ENCODE data around the gene NPM1.
"Not testable (repeated sequence)": the region's sequence is repeated elsewhere in the genome, so short reads cannot be mapped to it uniquely, and the experiment has no call there.

Gene NPM1

DNA sequence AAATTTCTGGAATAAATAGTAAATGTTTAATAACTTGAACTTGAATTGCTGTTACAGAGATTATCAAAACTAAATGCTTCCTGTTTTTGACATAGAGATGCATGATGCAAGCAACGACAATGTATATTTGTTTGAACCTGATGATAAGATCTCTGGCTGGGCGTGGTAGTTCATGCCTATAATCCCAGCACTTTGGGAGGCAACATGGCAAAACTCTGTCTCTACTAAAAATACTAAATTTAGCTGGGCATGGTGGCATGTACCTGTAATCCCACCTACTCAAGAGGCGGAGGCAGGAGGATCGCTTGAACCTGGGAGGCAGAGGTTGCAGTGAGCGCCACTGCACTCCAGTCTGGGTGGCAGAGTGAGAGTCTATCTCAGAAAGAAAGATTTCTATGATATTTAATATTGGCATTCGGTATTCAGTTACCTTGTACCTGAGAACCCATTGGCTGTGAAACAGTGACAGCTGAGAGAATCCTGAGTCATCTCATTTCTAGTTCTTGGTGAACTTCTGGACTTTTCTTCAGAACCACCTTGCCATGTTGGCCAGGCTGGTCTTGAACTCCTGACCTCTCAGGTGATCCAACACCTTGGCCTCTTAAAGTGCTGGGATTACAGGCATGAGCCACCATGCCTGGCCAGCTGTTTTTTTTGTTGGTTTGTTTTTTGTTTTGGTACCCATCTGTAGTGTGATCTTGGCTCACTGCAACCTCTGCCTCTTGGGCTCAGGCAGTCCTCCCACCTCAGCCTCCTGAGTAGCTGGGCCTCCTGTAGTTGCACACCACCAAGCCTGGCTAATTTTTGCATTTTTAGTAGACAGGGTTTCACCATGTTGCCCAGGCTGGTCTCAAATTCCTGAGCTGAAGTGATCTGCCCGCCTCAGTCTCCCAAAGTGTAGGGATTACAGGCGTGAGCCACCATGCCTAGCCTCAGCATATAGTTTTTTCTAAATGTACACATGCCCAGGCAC, 21.8 kb downstream of the NPM1 start:
- ATAC-seq (replicated peaks), result no peak
- H3K9me3 Mint-ChIP-seq, result no peaks in the 10 kb centered on the region
- peaks cover 96% of the 10 kb centered on the region for H3K36me3 Mint-ChIP-seq (ENCODE audit: insufficient read depth)
- no peaks in the 10 kb centered on the region for H3K27me3 Mint-ChIP-seq
- H3K4me1 Mint-ChIP-seq (ENCODE audit: low read depth in 2 of 2), result peaks cover 15 to 32% of the 10 kb centered on the region in 2 donors
- DNase-seq, result no peak
- peak overlapping the region in 1 of 2 donors; percentile 31 for H3K27ac Mint-ChIP-seq
- no peak overlapping the region for H3K4me3 Mint-ChIP-seq

DNA sequence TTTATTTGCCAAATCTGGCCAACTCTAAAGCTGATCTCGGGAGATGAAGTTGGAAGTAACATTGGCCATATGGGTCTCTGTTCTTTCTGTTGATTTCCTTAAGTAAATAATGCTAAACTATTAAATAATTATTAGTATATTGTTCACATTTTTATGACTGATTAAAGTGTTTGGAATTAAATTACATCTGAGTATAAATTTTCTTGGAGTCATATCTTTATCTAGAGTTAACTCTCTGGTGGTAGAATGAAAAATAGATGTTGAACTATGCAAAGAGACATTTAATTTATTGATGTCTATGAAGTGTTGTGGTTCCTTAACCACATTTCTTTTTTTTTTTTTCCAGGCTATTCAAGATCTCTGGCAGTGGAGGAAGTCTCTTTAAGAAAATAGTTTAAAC, 22.5 kb downstream of the NPM1 start:
- H3K27ac Mint-ChIP-seq, result no peak overlapping the region
- peaks cover 94% of the 10 kb centered on the region for H3K36me3 Mint-ChIP-seq (ENCODE audit: insufficient read depth)
- H3K4me3 Mint-ChIP-seq, result no peak overlapping the region
- ATAC-seq (replicated peaks), result no peak
- no peaks in the 10 kb centered on the region for H3K9me3 Mint-ChIP-seq
- no peaks in the 10 kb centered on the region for H3K27me3 Mint-ChIP-seq
- DNase-seq, result no peak
- H3K4me1 Mint-ChIP-seq (ENCODE audit: low read depth in 2 of 2), result peaks cover 15 to 28% of the 10 kb centered on the region in 2 donors

DNA sequence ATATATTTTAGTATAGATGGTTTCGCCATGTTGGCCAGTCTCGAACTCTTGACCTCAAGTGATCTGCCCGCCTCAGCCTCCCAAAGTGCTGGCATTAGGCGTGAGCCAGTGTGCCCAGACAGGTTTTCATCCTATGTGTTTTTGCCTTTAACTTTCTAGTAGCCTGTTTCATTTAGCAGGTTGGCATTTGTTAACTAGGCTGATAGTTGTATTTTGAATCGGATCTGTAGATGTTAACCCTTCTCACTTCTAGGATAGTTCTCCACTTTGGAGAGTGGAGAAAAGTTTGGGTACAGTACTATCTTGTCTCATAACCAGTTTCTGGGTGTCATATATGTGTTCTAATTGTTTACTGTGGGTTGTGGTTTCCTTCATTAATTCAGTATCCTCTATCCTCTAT, 24.5 kb downstream of the NPM1 start:
- Mint-ChIP-seq H3K4me3 (no peak overlapping the region), H3K27me3 (no peaks in the 10 kb centered on the region)

DNA sequence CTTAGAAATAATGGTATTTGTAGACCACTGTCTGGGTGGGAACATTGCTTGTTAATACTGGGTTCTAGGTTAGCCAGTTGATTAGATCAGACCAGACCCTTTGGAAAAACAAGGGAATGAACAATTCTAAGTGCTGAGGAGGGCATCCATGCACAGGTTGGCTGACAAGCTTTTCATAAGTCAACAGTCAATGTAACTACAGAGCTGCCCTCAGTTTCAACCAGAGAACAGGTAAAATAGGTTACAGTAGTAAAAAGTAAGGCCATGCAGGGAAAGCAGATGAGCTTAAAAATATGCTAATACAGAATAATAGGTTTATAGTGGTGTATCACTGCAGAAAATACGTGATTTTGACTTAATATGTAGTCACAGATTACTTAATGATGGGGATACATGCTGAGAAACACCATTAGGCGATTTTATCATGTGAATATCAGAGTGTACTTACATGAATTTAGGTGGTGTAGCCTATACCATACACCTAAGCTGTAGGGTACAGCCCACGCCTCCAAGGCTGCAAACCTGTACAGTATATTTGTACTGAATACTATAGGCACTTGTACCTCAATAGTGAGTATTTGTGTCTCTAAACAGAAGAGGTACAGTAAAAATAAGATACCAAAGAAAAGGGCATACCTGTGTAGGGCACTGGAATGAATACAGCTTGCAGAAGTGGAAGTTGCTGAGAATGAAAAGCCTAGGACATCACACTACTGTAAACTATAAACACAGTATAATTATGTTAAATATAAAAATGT, 25.7 kb downstream of the NPM1 start:
- peaks cover 72% of the 10 kb centered on the region for H3K36me3 Mint-ChIP-seq (ENCODE audit: insufficient read depth)

More for the DNA sequence above, 24.5 kb downstream of the NPM1 start:
- peaks cover 84% of the 10 kb centered on the region for H3K36me3 Mint-ChIP-seq (ENCODE audit: insufficient read depth)
- H3K9me3 Mint-ChIP-seq, result no peaks in the 10 kb centered on the region
- no peak for DNase-seq
- peaks cover 6 to 14% of the 10 kb centered on the region in 2 donors for H3K4me1 Mint-ChIP-seq (ENCODE audit: low read depth in 2 of 2)
- ATAC-seq (replicated peaks), result no peak
- peak overlapping the region in 1 of 2 donors; percentile 38 for H3K27ac Mint-ChIP-seq

DNA sequence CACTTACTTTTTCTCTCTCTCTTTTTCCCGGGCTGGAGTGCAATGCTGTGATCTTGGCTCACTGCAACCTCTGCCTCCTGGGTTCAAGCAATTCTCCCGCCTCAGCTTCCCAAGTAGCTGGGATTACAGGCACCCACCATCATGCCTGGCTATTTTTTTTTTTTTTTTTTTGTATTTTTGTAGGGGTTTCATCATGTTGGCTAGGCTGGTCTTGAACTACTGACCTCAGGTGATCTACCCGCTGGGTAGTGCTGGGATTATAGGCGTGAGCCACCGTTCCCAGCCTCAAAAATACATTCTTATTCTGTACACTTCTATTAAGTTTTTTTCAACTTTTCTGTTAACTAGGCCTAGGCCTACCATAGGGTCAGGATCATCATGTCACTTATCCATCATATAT, 26.3 kb downstream of the NPM1 start:
- H3K36me3 Mint-ChIP-seq (ENCODE audit: insufficient read depth), result peaks cover 71% of the 10 kb centered on the region
- ATAC-seq (replicated peaks); H3K9me3 Mint-ChIP-seq; H3K27me3 Mint-ChIP-seq; H3K4me1 Mint-ChIP-seq (ENCODE audit: low read depth in 2 of 2); H3K4me3 Mint-ChIP-seq; H3K27ac Mint-ChIP-seq; DNase-seq: not testable (repeated sequence)

More for the DNA sequence above, 25.7 kb downstream of the NPM1 start:
- H3K27me3 Mint-ChIP-seq, result no peaks in the 10 kb centered on the region
- peak; percentile 18 for ATAC-seq (replicated peaks)
- DNase-seq, result no peak
- peaks cover 3 to 8% of the 10 kb centered on the region in 2 donors for H3K4me1 Mint-ChIP-seq (ENCODE audit: low read depth in 2 of 2)
- no peaks in the 10 kb centered on the region for H3K9me3 Mint-ChIP-seq
- no peak overlapping the region for H3K27ac Mint-ChIP-seq
- H3K4me3 Mint-ChIP-seq, result no peak overlapping the region

DNA sequence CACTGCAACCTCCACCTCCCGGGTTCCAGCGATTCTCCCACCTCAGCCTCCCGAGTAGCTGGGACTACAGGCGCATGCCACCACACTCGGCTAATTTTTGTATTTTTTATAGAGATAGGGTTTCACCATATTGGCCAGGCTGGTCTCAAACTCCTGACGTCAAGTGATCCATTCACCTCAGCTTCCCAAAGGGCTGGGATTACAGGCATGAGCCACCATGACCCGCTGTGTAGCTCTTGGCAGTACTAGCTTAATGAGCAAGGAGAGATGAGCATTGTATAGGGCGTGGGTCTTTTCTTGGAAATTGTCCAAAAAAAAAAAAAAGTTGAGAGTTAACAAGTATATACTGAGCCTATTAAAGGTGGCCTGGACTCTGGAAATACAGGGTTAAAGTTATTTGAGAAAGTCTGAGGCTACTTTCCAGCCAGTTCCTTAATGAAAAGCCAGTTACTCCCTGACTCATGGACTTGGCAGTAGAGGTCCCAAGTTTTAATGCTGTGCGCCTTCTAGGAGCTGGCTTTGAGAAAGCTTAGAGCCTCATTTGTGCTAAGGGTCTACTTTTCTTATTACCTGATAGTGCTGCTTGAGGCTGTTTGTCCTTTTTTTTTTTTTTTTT, 27.6 kb downstream of the NPM1 start:
- no peak for DNase-seq
- Mint-ChIP-seq H3K4me3 (no peak overlapping the region), H3K4me1 (ENCODE audit: low read depth in 2 of 2) (peaks cover 5 to 9% of the 10 kb centered on the region in 2 donors)

DNA sequence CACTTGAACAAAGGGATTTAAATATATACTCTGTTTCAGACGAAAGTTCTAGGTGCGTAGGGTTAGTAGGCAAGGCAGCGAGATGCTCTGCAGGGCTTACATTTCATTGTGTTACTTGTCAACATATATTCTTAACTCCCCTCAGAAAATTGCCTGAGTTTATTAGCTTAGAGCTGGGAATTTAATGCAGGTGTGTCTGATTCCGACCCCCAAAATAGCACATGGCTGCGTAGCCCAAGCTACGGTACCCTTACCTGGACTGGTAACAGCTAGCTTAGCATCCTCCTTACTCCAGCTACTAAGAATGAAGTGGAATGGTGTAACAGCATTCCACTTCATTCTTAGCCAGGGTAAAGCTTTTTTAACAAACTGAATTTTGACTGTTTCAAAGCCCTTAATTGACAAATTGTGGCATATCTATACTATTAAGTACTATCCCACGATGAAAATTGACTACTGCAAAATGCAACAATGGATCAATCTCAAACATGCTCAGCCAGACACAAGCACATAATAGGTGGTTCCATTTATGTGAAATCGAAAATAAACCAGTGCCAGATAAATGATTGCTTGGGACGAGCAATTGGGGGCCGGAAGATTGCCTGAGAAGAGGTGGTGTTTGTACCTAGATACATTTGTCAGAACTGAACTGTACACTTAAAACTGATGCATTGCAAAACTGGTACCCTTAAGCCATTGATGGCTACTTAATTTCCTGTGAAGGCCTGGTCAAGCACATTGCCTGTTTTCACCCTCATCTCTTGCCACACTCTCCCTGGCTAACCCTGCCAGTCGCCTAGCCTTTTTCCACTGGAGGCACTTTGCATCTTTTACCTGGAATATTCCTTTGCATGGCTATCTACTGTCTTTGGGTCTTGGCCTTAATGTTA, 28.8 kb downstream of the NPM1 start:
- no peak for ATAC-seq (replicated peaks)
- Mint-ChIP-seq H3K4me1 (ENCODE audit: low read depth in 2 of 2) (peaks cover 5 to 6% of the 10 kb centered on the region in 2 donors), H3K9me3 (no peaks in the 10 kb centered on the region), H3K4me3 (no peak overlapping the region), H3K27me3 (peaks cover 7 to 10% of the 10 kb centered on the region in 2 donors), H3K36me3 (ENCODE audit: insufficient read depth) (peaks cover 49% of the 10 kb centered on the region), H3K27ac (no peak overlapping the region)
- DNase-seq, result no peak

More for the DNA sequence above, 27.6 kb downstream of the NPM1 start:
- H3K27ac Mint-ChIP-seq, result peak overlapping the region in 1 of 2 donors; percentile 49
- peaks cover 59% of the 10 kb centered on the region for H3K36me3 Mint-ChIP-seq (ENCODE audit: insufficient read depth)
- no peaks in the 10 kb centered on the region for H3K27me3 Mint-ChIP-seq
- ATAC-seq (replicated peaks), result no peak
- no peaks in the 10 kb centered on the region for H3K9me3 Mint-ChIP-seq

DNA sequence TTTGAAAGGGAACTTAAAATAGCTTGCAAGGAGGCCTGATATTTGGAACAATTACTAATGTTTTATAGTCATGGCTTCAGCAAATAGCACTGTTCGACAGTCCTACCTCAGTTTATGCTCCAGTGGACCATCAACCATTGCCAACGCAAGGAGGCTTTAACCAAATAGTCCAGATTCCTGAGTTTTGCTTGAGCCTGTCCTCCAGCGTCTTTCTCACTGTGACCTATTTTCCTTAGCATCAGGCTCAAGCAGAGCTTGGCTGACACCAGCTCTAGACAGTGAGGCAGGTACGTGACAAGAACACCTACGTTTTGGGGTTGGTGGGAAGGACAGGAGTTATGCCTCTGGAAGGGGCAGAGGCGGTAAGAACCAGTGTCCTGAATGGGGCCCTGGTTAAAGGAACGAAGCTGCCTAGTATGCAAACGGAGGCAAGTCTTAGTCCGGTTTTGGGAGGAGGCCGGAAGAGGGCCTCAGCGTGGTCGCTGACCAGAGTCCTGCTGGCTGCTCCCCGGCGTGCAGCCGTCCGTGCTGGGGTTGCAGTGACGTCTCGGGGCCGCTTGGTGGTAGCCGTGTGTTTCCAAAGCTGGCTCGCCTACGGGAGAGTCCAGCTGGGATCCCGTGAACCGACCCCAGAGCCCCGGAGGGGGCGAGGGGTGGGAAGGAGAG, 30.8 kb downstream of the NPM1 start:
- H3K27ac Mint-ChIP-seq, result no peak overlapping the region
- peaks cover 34% of the 10 kb centered on the region for H3K36me3 Mint-ChIP-seq (ENCODE audit: insufficient read depth)
- H3K9me3 Mint-ChIP-seq, result no peaks in the 10 kb centered on the region
- peaks cover 5 to 6% of the 10 kb centered on the region in 2 donors for H3K4me1 Mint-ChIP-seq (ENCODE audit: low read depth in 2 of 2)
- DNase-seq, result peak; percentile 30 to 41 (median 40)
- H3K4me3 Mint-ChIP-seq, result peak overlapping the region; percentile 80 to 81
- peak; percentile 55 for ATAC-seq (replicated peaks)
- H3K27me3 Mint-ChIP-seq, result peaks cover 12 to 30% of the 10 kb centered on the region in 2 donors

DNA sequence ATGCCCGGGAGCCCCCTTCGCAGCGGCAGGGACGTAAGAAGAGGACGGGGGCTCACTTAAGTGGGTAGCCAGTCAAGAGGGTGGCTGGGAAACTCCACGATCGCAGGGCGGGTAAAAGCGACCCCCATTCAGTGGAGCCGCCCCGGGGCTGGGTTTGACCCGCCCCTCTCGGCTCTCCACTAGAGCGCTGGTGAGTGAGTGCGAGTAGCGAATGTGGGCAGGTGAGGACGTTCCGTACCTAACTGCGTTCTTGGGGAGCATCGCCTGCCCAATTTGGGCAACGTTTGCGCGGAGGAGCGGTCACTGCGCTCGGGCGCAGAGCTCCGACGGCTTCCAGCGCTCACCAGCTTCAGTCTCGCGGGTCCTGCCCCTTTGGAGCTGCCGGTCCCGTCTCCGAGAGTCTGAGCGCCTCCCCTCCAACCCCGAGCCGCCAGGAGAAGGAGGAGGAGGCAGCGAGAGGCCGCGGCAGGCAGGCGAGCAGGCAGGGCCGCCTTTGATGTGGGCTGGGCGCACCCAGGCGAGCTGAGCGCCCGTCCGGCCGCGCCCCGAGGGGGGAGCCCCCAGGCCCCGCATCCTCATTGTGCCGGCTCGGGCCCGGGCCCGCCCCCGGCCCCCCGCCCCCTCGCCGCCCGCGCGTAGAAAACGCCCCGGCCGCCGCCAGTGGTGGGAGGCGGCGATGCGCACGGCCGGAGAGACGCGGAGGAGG, 31.5 kb downstream of the NPM1 start, which contains the start of gene FGF18:
Gene FGF18 (plus strand): TSS at position 666 of the 706 bp plus-strand sequence. CDS start 553 bp downstream, outside the sequence.
- Mint-ChIP-seq H3K36me3 (ENCODE audit: insufficient read depth) (peaks cover 29% of the 10 kb centered on the region), H3K4me3 (peak within 1 kb of the TSS; percentile 80 to 81), H3K27me3 (peaks cover 14 to 37% of the 10 kb centered on the region in 2 donors), H3K27ac (no peak within 1 kb of the TSS), H3K4me1 (ENCODE audit: low read depth in 2 of 2) (peaks cover 5 to 6% of the 10 kb centered on the region in 2 donors), H3K9me3 (no peaks in the 10 kb centered on the region)
- ATAC-seq (replicated peaks) (peak; percentile 55), DNase-seq (peak; percentile 17 to 27 (median 19))

DNA sequence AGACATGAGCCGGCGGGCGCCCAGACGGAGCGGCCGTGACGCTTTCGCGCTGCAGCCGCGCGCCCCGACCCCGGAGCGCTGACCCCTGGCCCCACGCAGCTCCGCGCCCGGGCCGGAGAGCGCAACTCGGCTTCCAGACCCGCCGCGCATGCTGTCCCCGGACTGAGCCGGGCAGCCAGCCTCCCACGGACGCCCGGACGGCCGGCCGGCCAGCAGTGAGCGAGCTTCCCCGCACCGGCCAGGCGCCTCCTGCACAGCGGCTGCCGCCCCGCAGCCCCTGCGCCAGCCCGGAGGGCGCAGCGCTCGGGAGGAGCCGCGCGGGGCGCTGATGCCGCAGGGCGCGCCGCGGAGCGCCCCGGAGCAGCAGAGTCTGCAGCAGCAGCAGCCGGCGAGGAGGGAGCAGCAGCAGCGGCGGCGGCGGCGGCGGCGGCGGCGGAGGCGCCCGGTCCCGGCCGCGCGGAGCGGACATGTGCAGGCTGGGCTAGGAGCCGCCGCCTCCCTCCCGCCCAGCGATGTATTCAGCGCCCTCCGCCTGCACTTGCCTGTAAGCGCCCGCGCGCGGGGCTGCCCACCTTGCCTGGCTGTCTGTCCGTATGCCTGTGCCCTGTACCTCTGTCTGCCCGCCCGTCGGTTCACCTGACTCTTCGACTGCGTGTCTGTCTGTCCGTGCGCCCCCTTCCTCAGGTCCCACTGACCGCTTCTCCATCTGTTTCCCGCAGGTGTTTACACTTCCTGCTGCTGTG, 32.2 kb downstream of the NPM1 start:
- peak in 2 of 3 experiments; percentile 18 to 19 for DNase-seq
- no peak overlapping the region for H3K27ac Mint-ChIP-seq

More for the DNA sequence above, 32.2 kb downstream of the NPM1 start:
- peaks cover 5 to 6% of the 10 kb centered on the region in 2 donors for H3K4me1 Mint-ChIP-seq (ENCODE audit: low read depth in 2 of 2)
- peaks cover 18 to 44% of the 10 kb centered on the region in 2 donors for H3K27me3 Mint-ChIP-seq
- ATAC-seq (replicated peaks), result peak; percentile 54
- H3K4me3 Mint-ChIP-seq, result peak overlapping the region; percentile 67 to 77
- peaks cover 24% of the 10 kb centered on the region for H3K36me3 Mint-ChIP-seq (ENCODE audit: insufficient read depth)
- no peaks in the 10 kb centered on the region for H3K9me3 Mint-ChIP-seq

All from effector memory CD8-positive, alpha-beta T cell (primary cell).